Epithelial cell of prostate (primary cell): ENCODE results near the gene LILRB5.
"Not testable (repeated sequence)": the region's sequence is repeated elsewhere in the genome, so short reads cannot be mapped to it uniquely, and the experiment has no call there.

Experiments used
- DNase-seq: peaks from one replicate; pipeline ENCODE4 v3.0.0-alpha.2; 2011; ENCODE audit warnings: low read depth, low spot score
- H3K27ac ChIP-seq: fragments of 450-650 bp; 2 replicates; pipeline ENCODE4 v1.5.1; 2017; ENCODE audit warnings: mild to moderate bottlenecking

Gene LILRB5

GRCh38 chr19:54257116-54257480 is at the start of gene LILRB5:
TSS of gene LILRB5 (minus strand) at chr19:54257273. CDS start at chr19:54257193, 80 bp downstream.
- H3K27ac ChIP-seq: no peak within 1 kb of the TSS
- no peak for DNase-seq

- H3K27ac ChIP-seq: no peak overlapping the region
- DNase-seq: no peak
These were observed 48.1 kb upstream of the LILRB5 start for GRCh38 chr19:54305141-54305540.

GRCh38 chr19:54302257-54302656 is 45.2 kb upstream of the LILRB5 start:
- no peak for DNase-seq
- no peak overlapping the region for H3K27ac ChIP-seq

DNA sequence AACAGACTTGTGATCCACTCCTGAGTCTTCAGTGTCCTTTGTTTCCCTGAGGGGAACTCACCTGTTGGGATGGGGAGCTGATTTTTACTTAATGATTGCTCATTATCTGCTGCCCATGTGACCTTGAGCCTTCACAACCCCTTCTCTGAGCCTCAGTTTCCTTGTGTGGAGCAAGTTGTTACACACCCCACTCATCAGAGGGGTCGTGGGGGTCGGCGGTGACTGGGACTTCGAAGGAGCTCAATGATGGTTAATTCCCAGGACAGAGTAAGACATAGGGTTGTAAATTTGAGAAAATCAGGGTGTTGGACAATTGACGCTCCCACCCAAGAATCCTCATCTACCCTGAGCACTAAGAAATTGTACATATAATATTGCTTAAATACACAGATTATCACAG is 42.4 kb upstream of the LILRB5 start:
- DNase-seq: no peak
- no peak overlapping the region for H3K27ac ChIP-seq

DNA sequence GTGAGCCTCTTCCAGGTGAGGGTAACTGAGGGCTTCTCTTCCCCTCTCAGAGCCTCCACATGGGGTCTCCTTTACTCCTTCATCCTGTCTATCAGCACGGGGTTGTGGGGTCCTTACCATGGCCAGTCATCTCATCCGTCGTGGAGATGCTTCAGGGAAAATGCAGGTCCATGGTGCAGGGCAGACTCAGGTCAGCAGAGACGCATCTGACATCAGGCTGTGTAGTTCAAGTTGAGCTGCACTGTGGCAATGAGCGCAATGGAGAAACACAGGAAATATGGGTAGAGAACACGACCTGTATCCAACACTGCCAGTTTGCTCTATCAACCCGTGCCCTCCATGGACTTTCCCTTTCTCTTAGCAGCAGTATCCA is 42.0 kb upstream of the LILRB5 start:
- DNase-seq: no peak

GRCh38 chr19:54298357-54299125 is 41.5 kb upstream of the LILRB5 start:
- no peak overlapping the region for H3K27ac ChIP-seq

More for the DNA sequence above, 42.0 kb upstream of the LILRB5 start:
- no peak overlapping the region for H3K27ac ChIP-seq

DNA sequence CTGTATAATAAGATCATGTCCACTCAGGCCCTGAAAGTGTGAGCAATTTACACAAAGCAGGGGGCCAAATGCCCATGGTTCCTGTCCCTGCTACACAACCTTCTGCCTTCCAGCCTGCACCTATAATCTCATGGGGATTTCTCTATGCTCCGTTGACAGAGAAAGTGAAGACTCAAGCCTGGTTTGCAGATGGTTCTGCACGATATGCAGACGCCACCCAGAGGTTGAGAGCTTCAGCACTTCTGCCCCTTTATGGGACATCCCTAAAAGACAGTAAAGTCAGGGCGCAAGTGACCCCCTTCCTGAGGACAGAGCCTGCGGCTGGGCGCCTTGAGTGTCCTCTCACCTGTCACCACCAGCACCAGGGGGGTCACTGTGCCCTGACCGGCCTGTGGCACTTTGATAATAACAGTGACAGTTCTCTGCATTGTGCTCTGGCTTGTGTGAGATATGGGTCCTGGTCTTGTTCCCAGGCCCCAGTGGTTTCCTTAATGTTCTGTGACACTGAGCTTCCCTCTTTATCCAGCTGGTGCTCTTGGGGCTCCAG is 40.8 kb upstream of the LILRB5 start:
- DNase-seq: no peak
- H3K27ac ChIP-seq: no peak overlapping the region

More at GRCh38 chr19:54298357-54299125, 41.5 kb upstream of the LILRB5 start:
- DNase-seq: no peak

DNA sequence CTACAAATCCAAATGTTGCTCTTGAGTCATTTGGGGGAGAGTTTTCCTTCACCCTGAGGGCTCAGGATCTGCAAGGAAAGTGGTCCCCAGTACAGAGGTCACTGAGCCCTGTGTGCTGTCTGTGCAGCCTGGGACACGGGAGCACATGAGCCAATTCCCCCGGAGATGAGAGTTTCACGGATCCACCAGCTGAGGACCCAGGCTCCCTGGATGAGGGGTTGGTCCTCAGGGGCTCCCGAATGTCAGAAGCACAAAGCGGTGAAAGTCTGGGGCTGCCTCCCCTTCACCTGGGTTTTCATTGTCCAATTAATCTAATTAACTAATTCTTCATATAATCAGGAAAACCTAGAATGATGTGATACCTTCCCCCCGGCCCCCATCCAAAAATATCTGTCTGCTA is 37.5 kb upstream of the LILRB5 start:
- no peak for DNase-seq
- no peak overlapping the region for H3K27ac ChIP-seq

- DNase-seq, H3K27ac ChIP-seq: not testable (repeated sequence)
These were observed 32.1 kb upstream of the LILRB5 start for GRCh38 chr19:54289160-54289559.

GRCh38 chr19:54287456-54287855 is 30.4 kb upstream of the LILRB5 start:
- no peak overlapping the region for H3K27ac ChIP-seq
- DNase-seq: no peak

GRCh38 chr19:54286283-54286682 is 29.2 kb upstream of the LILRB5 start:
- H3K27ac ChIP-seq, DNase-seq: not testable (repeated sequence)

DNA sequence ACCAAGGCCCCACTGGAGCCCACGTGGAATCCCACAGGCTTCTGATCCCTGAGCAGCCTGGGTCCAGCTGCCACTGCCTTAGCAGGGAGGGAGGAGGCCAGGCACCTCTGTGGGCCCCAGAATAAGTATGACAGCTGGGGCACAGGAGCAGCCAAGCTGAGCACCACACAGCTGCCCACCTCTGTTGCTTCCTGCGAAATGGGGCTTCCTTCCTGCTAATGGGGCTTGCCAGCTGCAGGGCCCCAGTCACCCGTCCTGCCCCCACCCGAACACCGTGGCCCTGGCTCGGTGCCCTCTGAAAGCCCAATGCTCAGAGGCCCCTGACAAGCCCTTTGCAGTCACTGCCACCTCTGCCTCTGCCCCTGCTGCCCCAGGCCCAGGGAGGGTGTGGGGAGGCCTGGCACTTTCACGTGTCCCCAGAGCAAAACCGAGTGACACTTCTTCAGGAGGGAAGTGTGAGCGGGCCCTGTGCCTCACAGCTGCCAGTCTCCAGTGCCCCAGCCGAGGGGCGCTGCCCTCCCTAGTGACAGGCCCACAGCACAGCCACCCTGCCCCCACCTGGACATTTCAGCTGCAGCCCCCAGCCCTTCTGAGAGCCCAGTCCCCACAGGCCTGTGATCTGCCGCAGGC is 28.5 kb upstream of the LILRB5 start:
- H3K27ac ChIP-seq, DNase-seq: not testable (repeated sequence)

- no peak overlapping the region for H3K27ac ChIP-seq
- no peak for DNase-seq
These were observed 25.8 kb upstream of the LILRB5 start for GRCh38 chr19:54282686-54283470.

- DNase-seq, H3K27ac ChIP-seq: not testable (repeated sequence)
These were observed 24.6 kb upstream of the LILRB5 start for GRCh38 chr19:54281729-54282075.

DNA sequence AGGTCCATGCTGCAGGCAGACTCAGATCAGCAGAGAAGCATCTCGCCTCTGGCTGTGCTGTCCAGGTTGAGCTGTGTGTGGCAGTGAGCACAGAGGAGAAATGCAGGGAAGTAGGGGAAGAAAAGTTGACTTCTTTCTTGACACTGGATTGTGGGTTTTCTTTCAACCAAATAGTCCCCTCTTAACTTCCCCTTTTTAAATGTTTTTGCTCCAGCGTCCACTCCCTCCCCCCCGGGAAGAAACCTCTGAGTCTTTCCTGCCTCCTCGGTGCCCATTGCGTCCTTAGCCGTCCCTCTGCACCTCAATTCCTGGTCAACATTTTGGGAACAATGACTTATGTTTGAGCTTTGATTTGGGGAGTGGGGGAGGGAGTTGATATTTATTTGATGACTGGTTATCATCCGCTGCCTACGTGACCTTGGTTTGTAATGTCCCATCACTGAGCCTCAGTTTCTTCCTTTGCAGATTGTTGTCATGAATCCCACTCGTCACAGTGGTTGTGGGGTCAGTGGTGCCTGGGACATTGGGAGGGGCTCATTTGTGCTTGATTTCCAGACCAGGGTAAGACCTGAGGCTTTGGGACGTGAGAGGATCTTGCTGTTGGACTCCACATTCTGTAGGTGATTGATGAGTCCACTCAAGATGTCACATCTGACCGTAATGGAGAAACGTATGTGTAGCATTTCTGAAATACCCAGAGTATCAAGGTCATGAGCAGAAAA is 24.1 kb upstream of the LILRB5 start, which contains the start of gene LILRB2:
TSS of gene LILRB2 (minus strand) at position 104 of the 722 bp plus-strand sequence. CDS start 614 bp downstream, outside the sequence.
- no peak within 1 kb of the TSS for H3K27ac ChIP-seq
- DNase-seq: no peak

DNA sequence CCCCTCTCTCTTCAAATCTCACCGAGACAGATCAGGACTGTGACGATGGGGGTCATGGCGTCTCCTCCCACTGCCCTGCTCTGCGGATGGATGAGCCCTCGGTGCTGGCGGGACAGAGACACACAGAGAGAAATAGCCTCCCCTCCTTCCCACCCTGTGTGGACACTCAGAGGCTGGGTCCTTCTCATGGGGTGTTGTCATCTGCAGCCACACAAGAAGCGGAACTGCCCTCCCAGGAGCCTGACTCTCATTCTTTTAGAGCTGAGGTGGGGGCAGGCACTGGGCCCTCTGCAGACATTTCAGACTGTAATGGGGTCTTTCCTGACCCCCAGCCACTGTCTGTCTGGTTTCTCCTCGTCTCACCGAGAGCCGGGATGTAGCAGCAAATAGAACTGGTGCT is 23.4 kb upstream of the LILRB5 start:
- DNase-seq: not testable (repeated sequence)

GRCh38 chr19:54280025-54280424 is 23.0 kb upstream of the LILRB5 start:
- not testable (repeated sequence) for H3K27ac ChIP-seq, DNase-seq

More for the DNA sequence above, 23.4 kb upstream of the LILRB5 start:
- H3K27ac ChIP-seq: not testable (repeated sequence)

GRCh38 chr19:54279406-54279962 is 22.4 kb upstream of the LILRB5 start:
- H3K27ac ChIP-seq: no peak overlapping the region
- DNase-seq: no peak

DNA sequence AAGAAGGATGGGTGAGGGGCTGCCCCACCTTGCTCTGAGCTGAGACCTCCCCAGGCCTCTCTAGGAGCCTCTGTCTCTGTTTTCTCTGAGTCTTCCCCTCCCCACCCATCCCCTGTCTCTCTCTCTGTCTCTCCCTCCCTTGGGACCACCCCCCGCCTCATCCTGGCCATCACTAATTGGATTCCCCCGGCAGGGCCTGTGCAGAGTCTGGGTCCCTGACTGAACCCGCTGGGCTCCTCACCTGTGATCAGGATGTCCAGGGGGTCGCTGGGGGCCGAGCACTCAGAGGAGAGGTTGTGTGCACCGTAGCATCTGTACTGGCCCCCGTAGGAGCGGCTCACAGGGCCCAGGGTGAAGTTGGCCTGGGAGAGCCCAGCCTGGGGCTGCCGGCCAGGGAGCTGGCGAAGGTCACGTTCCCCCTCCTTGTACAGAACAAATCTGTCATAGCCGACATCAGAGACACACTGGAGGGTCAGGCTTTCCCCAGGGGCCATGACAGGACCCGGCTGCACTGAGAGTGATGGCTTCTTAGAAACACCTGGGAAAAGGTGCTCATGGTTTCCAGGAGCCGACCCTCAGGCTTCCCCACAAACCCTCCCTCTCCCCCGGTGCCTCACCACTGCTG is 21.6 kb upstream of the LILRB5 start:
- not testable (repeated sequence) for DNase-seq, H3K27ac ChIP-seq
